HTR-8/SVneo (cell line): ENCODE measurements around the gene CFAP77.
A peak's percentile ranks its signal among the peaks of the same experiment; 100 is the strongest.

ENCODE experiments used
- DNase-seq: peaks from one replicate; pipeline ENCODE4 v3.0.0; 2011; ENCODE audit warnings: low spot score, mixed read lengths; ENCODE audit not compliant: insufficient read length
- FAIRE-seq: peaks from 2 replicates; lab custom pipeline; 2011; peaks lifted over from hg19 to GRCh38; lab: Jason Lieb, UNC

Gene CFAP77

DNA sequence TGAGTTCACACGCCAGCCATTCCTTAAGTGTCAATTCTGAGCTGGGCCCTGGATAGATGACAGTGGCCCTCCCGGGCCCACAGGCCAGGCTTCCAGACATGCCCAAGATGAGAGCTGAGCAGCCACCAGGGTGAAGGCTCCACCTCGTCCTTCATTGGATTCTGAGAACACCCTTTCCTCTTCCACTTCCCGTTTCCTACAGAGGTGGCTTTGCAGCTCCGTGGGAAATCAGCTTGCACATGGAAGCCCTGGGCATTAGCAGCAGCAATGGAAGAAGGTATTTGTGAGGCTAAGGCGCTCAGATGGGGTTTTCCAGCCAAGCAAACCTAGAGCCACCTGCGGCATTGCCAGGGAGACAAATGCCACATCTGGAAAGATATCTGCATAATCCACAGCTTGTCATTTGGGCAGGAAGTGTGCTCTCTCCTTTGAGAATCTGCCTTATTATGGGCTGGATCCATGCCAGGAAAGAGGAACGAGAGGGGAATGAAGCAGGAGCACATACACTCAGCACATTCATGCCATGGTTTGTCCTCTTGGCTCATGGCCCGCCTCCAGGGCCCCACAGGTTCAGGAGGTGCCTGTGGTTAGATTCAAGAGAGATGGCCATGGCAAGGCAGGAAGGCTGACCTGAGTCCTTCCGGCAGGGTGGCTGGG is 34.1 kb downstream of the CFAP77 start:
- DNase-seq (no peak), FAIRE-seq (no peak)

DNA sequence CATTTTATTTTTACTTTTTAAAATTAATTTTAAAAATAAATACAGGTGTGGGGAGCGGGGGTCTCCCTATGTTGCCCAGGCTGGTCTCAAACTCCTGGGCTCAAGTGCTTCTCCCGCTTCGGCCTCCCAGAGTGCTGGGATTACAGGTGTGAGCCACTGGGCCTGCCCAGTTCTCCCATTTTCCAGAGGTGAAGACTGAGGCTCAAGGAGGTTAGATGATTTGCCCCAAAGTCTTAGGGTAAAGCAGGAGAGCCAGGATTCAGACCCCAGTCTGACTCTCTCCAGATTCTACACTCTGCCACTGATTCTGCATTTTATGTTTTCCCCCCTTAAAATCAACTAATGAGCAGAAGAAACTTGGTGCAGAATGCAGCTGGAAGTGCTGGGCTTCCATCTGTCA is 36.9 kb downstream of the CFAP77 start:
- FAIRE-seq: no peak
- DNase-seq: no peak

DNA sequence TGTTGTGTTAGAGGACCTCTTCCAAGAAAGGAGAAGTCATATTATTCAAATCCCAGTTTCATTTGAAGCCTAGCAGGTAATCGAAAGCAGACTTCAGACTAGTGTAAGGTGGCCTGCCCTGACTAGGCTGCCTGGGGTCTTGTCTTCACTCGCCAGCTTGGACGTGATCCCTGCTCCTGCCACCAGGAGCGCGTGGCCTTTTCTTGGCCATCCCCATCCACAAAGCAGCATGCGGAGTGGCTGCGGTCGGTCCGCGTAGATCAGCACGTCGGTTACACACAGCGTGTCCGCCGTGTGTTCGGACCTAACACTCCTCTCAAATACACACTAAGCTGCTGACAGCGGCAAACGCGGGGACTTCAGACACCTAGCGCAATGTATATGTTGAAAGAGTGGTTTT is 37.3 kb downstream of the CFAP77 start:
- no peak for FAIRE-seq
- no peak for DNase-seq

GRCh38 chr9:132447902-132448301 is 37.9 kb downstream of the CFAP77 start:
- no peak for DNase-seq
- no peak for FAIRE-seq

DNA sequence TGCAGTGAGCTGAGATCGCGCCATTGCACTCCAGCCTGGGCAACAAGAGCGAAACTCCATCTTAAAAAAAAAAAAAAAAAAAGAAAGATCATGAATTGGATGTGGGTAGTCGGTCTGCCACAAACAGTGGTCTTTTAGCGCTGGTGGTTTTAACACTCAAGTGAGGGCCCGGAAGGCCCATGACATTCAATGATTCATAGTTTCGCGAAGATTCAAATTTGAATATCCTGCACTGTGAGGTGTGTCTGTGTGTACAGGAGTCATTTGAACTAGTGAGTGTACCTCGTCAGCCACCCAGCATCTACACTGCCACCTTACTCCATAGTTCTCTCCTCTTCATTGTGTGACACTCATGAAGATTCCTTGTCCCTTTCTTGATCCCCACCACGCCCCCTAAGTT is 41.3 kb downstream of the CFAP77 start:
- no peak for DNase-seq
- no peak for FAIRE-seq

DNA sequence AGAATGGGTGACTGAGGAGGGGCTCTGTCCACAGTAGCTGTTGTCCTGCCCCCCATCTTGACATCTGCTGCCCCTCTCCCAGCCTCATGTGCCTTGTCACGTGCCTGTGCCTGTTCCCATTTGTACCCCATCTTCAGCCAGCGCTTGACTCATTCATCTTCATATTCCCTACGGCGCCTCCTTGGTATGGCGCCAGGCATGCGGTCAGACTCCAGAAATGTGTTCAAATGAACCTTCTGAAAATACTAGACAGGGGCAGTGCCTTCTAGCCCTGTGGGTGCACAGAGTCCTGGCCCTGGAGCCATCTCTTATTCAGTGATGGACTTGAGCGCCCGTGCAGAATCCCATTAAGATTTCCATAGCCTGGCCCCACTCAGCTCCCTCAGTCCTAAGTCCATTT is 46.2 kb downstream of the CFAP77 start:
- no peak for DNase-seq
- FAIRE-seq: no peak

DNA sequence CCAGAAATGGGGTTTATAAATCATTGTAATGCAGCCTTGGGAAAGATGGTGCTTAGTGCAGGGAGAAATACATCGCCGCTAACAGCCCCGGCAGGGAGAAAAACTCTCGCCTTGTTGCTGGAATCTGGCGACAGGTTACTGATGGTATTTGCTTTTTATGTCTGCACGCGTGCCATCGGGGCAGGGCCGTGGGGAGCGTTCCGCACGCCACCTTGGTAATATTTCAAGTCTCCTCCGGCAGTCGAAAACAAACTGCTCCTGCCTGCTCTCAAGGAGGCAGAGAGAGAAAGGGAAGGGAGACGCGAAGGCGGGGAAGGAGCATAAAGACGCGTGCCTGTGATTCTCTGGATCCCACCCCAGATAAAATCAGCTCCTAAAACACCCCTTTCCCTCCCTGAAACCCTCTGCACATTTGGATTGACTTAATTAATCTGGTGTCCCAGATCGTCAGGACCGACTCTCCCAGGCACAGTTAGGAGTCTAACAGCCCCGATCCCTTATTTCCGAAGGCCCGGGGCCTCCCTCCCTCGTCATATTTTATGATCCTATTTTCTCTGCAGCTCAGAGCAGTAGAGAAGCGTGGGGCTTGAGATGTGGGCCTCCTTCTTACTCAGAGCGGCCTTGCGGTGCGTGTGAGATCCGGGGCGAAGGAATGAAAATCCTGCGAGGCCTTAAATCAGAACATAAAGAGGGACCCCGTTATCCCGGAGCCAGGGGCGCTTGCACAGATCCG is 47.7 kb downstream of the CFAP77 start:
- FAIRE-seq (no peak), DNase-seq (no peak)

GRCh38 chr9:132458432-132458831 is 48.4 kb downstream of the CFAP77 start:
- no peak for DNase-seq
- FAIRE-seq: no peak

DNA sequence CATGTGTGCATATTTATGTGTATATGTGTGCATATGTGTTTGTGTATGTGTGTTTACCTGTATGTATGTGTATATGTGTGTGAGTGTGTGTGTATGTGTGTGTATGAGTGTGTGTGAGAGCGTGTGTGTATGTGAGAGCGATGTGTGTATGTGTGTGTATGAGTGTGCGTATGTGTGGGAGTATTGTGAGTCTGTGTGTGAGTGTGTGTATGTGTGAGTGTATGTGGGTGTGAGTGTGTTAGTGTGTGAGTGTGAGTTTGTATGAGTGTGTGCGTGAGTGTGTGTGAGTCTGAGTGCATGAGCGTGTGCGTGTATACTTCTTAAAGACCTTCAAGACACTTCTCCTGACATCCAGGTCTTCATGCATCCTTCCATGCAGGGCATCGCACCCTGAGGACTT is 49.6 kb downstream of the CFAP77 start:
- DNase-seq (no peak), FAIRE-seq (peak; percentile 72)

DNA sequence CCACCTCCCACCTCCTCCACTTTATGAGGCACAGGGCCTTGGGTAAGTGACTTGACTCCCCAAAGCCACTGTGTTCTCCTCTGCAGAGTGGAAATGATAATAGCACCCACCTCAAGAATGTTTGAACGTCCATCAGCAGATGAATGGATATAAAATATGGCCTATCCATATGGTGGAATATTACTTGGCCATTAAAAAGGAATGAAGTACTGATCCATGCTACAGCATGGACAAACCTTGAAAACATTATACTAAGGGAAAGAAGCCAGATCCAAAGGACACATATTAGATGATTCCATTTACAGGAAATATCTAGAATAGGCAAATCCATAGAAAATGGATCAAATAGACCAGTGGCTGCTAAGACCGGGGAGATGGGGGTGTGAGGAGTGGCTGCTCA is 50.2 kb downstream of the CFAP77 start:
- no peak for FAIRE-seq
- DNase-seq: no peak

GRCh38 chr9:132461281-132461896 is 51.4 kb downstream of the CFAP77 start:
- DNase-seq (no peak), FAIRE-seq (no peak)

DNA sequence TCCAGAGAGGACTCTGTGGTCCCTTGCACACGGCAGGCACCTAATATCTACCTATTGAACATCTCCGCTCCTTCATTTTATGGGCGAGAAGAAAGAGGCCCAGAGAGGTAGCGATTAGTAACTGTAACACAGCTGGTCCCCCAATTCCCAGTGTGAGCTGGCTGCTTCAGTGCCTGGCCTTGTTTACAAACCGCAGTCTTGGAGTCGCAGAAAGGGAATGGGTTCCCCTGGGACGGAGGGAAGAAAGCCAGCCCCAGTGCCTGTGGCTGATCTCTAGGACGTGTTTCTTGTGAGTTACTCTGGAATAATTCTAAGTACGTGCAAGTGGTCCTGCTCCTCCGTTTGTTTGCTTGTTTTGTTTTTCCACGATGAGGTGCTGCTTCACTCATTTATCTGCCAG is 52.0 kb downstream of the CFAP77 start:
- FAIRE-seq (no peak), DNase-seq (no peak)

- FAIRE-seq (no peak), DNase-seq (no peak)
Observed at GRCh38 chr9:132464547-132464946, 54.5 kb downstream of the CFAP77 start.

DNA sequence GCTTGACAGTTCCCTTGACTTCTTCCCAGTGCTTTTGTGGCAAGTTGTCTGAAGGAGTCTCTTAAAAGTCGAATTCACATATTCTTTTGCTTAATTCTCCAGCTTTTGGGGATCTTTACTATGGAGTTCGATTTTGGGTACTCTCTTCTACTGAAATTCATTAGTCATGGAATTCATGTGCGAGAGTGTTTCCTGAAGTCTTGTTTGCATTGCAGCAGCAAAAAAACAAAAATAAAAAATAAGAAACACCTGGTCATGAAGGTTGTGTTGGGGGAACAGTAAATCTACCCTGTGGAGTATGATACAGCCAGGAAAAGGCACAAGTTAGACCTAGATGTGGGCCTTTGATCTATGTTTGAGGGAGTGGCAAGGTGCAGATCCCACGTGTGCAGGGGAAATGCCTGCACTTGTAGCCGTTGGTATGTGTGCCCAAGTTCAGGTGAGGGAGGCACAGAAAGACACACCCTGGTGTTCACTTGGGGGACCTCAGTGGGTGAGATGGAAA is 55.2 kb downstream of the CFAP77 start:
- FAIRE-seq (no peak), DNase-seq (no peak)

DNA sequence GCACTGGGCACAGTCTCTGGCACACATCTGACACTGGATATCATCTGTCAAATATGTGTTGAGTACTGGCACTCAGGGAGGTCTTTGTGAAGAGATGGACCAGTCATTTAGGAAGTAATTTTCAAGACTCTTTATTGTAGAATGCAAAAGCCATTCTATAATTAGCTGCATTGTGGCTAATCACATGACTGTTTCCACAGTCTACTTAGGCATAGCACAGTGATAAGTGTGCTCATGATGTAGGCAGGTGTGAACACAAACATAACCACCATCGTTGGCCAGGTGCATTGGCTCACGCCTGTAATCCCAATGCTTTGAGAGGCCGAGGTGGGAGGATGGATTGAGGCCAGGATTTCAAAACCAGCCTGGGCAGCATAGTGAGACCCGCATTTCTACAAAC is 62.2 kb downstream of the CFAP77 start:
- DNase-seq (no peak), FAIRE-seq (no peak)

- DNase-seq: no peak
- no peak for FAIRE-seq
Observed at GRCh38 chr9:132472599-132472998, 62.6 kb downstream of the CFAP77 start.

GRCh38 chr9:132474253-132474652 is 64.2 kb downstream of the CFAP77 start:
- FAIRE-seq (no peak), DNase-seq (no peak)

- FAIRE-seq: no peak
- no peak for DNase-seq
Observed at GRCh38 chr9:132478353-132479050, 68.5 kb downstream of the CFAP77 start.

DNA sequence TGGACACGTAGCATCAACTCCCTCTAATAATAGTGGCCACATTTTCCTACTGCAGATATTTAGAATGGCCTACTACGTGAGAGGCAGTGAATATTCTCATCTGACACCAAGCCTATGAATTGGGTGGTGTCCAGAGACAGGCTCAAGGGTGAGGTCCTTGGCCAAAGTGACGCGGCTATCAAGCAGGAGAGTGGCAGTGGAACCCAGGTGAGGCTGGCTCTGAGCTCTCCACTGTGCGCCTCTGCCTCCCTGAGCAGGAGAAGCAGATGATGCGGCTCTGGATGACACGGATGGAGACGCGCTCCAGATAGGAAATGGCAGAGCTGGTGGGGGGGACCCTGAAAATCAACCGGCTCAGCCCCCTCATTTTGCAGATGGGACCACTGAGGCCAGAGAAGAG is 69.7 kb downstream of the CFAP77 start:
- FAIRE-seq: no peak
- no peak for DNase-seq

- no peak for FAIRE-seq
Observed at GRCh38 chr9:132481053-132481849, 71.2 kb downstream of the CFAP77 start.

More at GRCh38 chr9:132481053-132481849, 71.2 kb downstream of the CFAP77 start:
- no peak for DNase-seq
